Parathyroid adenoma (tissue), 2 donors: ENCODE measurements around the gene PPARGC1A.

Source experiments
- H2AFZ ChIP-seq: fragments of 300-600 bp; sonication (generic); one replicate; pipeline ENCODE4 v1.7.0; 2017; ENCODE audit warnings: antibody characterized with exemption, mild to moderate bottlenecking
- H3K27ac ChIP-seq: fragments of 300-600 bp; sonication (generic); one replicate; pipeline ENCODE4 v1.7.0; 2017
- H3K27me3 ChIP-seq: fragments of 300-600 bp; sonication (generic); one replicate; pipeline ENCODE4 v1.7.0; 2017; ENCODE audit warnings: low read length; ENCODE audit not compliant: control insufficient read depth, insufficient read depth
- H3K36me3 ChIP-seq: fragments of 300-600 bp; sonication (generic); one replicate; pipeline ENCODE4 v1.7.0; 2017; ENCODE audit warnings: low read length; ENCODE audit not compliant: control insufficient read depth, insufficient read depth
- H3K4me1 ChIP-seq: fragments of 300-600 bp; sonication (generic); one replicate; pipeline ENCODE4 v1.7.0; 2017; ENCODE audit warnings: control low read depth
- H3K4me2 ChIP-seq: fragments of 300-600 bp; sonication (generic); one replicate; pipeline ENCODE4 v1.7.0; 2017; ENCODE audit warnings: low read length
- H3K4me3 ChIP-seq: fragments of 300-600 bp; sonication (generic); one replicate; pipeline ENCODE4 v1.7.0; 2017; ENCODE audit warnings: low read depth, low read length
- H3K79me2 ChIP-seq: fragments of 300-600 bp; sonication (generic); one replicate; pipeline ENCODE4 v1.7.0; 2017; ENCODE audit warnings: control low read depth
- H3K9ac ChIP-seq: fragments of 300-600 bp; sonication (generic); one replicate; pipeline ENCODE4 v1.7.0; 2017; ENCODE audit warnings: mild to moderate bottlenecking
- H3K9me3 ChIP-seq: fragments of 300-600 bp; sonication (generic); one replicate; pipeline ENCODE4 v1.7.0; 2017; ENCODE audit warnings: low read length; ENCODE audit not compliant: control insufficient read depth
- CTCF ChIP-seq: fragments of 300-600 bp; sonication (generic); IDR thresholded peaks from one replicate; pipeline ENCODE4 v1.7.0; 2017; ENCODE audit warnings: antibody characterized with exemption, mild to moderate bottlenecking
- donor health status: primary hyperparathyroidism.

The PPARGC1A gene

GRCh38 chr4:23897564-23898109, 7.8 kb upstream of the PPARGC1A start:
- Histone ChIP-seq H3K79me2 (peaks cover 5% of the 10 kb centered on the region), H3K27me3 (no peaks in the 10 kb centered on the region), H3K27ac (no peak overlapping the region), H2AFZ (peak overlapping the region; percentile 17), H3K9me3 (no peaks in the 10 kb centered on the region), H3K4me1 (no peaks in the 10 kb centered on the region), H3K9ac (no peak overlapping the region), H3K4me3 (no peak overlapping the region), H3K4me2 (no peak overlapping the region), H3K36me3 (no peaks in the 10 kb centered on the region)
- no peak for TF ChIP-seq CTCF

DNA sequence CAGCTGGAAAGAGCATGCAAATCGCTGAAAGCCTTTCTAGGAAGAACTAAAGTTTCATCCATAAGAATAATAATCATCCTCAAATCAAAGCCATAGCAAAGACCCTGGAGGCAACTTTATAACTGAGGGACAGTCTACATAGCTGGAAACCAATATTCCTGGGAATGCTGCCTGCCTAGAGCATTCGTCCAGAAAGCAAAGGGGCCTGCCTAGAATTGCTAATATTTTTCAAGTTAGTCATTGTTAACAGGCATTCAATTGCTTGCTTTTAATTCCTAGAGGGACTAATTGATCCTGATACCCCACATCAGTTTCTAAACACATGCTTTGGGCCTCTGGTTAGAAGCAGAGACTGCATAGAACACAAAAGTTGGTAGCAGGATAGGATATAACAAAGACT, 4.2 kb upstream of the PPARGC1A start:
- no peak overlapping the region for H3K9ac ChIP-seq

GRCh38 chr4:23891064-23891421, 1.2 kb upstream of the PPARGC1A start:
- H3K79me2 ChIP-seq, result peaks cover 6% of the 10 kb centered on the region

More for the DNA sequence above, 4.2 kb upstream of the PPARGC1A start:
- peaks cover 8% of the 10 kb centered on the region for H3K4me1 ChIP-seq
- no peaks in the 10 kb centered on the region for H3K27me3 ChIP-seq
- H3K9me3 ChIP-seq, result no peaks in the 10 kb centered on the region
- H3K79me2 ChIP-seq, result peaks cover 6% of the 10 kb centered on the region
- no peak overlapping the region for H3K4me3 ChIP-seq
- no peak for TF ChIP-seq CTCF
- no peaks in the 10 kb centered on the region for H3K36me3 ChIP-seq
- H3K4me2 ChIP-seq, result no peak overlapping the region
- H2AFZ ChIP-seq, result no peak overlapping the region
- H3K27ac ChIP-seq, result no peak overlapping the region

DNA sequence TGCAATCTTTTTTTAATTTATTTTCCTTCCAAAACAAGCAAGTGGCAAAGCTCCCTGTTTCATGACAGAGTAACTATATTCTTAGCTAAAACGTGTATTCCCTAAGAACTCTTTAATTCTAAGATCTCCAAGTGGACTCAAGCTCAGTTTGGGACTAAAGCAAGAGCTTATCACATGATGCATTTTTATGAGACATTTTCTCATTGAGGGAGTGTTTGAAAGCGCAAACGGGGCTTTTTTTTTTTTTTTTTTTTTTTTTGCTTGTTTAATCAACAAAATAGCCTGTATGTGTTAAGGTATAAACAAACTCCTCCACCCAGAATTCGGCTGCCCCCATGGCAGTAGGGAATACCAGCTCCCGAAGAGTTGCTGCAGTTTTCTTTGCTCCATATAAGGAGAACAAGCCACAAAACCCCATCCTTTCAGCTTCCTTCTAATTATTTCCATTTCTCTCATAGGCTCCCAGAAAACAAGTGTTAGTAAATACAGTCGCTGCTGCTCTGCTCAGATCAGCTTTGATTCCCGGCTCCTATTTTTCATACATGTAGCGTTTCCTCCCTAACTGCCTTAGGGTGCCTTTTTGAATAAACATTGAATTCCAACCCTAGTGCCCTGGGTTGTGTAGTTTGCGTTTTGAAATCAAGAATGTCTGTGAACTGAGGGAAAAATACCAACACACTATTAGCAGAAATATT, 669 bp upstream of the PPARGC1A start:
- H3K4me3 ChIP-seq, result peak overlapping the region; percentile 95
- no peaks in the 10 kb centered on the region for H3K9me3 ChIP-seq
- peak overlapping the region; percentile 69 for H2AFZ ChIP-seq
- peaks cover 14% of the 10 kb centered on the region for H3K4me1 ChIP-seq
- no peak for TF ChIP-seq CTCF
- peaks cover 6% of the 10 kb centered on the region for H3K79me2 ChIP-seq
- peak overlapping the region; percentile 98 for H3K27ac ChIP-seq
- no peaks in the 10 kb centered on the region for H3K27me3 ChIP-seq
- peak overlapping the region; percentile 64 for H3K9ac ChIP-seq
- peak overlapping the region; percentile 75 for H3K4me2 ChIP-seq
- H3K36me3 ChIP-seq, result no peaks in the 10 kb centered on the region

More at GRCh38 chr4:23891064-23891421, 1.2 kb upstream of the PPARGC1A start:
- Histone ChIP-seq H3K4me3 (peak overlapping the region; percentile 95), H3K9me3 (no peaks in the 10 kb centered on the region), H3K9ac (no peak overlapping the region), H3K27me3 (no peaks in the 10 kb centered on the region), H2AFZ (peak overlapping the region; percentile 69), H3K4me2 (peak overlapping the region; percentile 75), H3K4me1 (peaks cover 12% of the 10 kb centered on the region), H3K36me3 (no peaks in the 10 kb centered on the region), H3K27ac (peak overlapping the region; percentile 98)
- TF ChIP-seq CTCF, result no peak

DNA sequence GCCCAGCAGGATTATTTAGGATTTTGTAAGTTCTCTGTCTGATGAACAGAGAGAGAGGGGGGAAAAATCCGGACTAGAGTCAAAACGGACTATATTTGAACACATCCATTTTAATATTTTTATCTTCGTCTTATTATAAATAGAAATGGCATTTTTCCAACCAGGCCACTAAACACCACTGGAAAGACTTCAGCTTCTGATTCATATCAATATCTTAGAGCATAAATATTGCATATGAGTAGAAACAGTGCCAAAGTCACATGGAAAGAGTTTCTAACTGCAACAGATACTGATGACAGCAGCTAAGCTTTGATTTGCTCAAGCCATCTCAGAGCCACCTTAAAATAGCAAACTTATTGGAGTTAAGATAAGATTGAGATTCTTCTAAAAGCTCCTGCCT, 456 bp downstream of the PPARGC1A start:
- Histone ChIP-seq H3K4me2 (peak overlapping the region; percentile 75), H3K27ac (peak overlapping the region; percentile 98), H2AFZ (no peak overlapping the region), H3K4me3 (peak overlapping the region; percentile 95), H3K79me2 (peaks cover 6% of the 10 kb centered on the region), H3K9ac (peak overlapping the region; percentile 84), H3K27me3 (no peaks in the 10 kb centered on the region), H3K4me1 (peaks cover 17% of the 10 kb centered on the region), H3K9me3 (no peaks in the 10 kb centered on the region), H3K36me3 (no peaks in the 10 kb centered on the region)
- TF ChIP-seq CTCF, result no peak
